GM18873 (cell line): ENCODE data around the gene IVL.

Experiments used
- ATAC-seq: cut with Tn5 transposase; IDR thresholded peaks from one replicate; pipeline ENCODE4 v1.9.1; 2021; ENCODE audit warnings: mild to moderate bottlenecking, moderate library complexity, moderate number of reproducible peaks; ENCODE audit not compliant: unreplicated experiment, low FRiP score

IVL gene

GRCh38 chr1:152907686-152908601 lies at the start of gene IVL:
IVL (plus strand) TSS chr1:152908546; CDS start chr1:152909798, 1,252 bp downstream.
- ATAC-seq, result no peak

- no peak for ATAC-seq
Observed at GRCh38 chr1:152859696-152860095, 48.6 kb upstream of the IVL start, which contains the start of gene LCE7A. LCE7A (plus strand) TSS chr1:152859996; CDS start chr1:152860698, 702 bp downstream.

- no peak for ATAC-seq
Observed at GRCh38 chr1:152860129-152860528, 48.2 kb upstream of the IVL start.

- ATAC-seq, result no peak
Observed at GRCh38 chr1:152861374-152861773, 47.0 kb upstream of the IVL start.

- ATAC-seq, result no peak
Observed at GRCh38 chr1:152864443-152864842, 43.9 kb upstream of the IVL start.

- ATAC-seq, result no peak
Observed at GRCh38 chr1:152866321-152866720, 42.0 kb upstream of the IVL start.

GRCh38 chr1:152869808-152870419 lies 38.4 kb upstream of the IVL start:
- no peak for ATAC-seq

GRCh38 chr1:152870831-152871730 lies 37.3 kb upstream of the IVL start:
- ATAC-seq, result no peak

GRCh38 chr1:152871731-152872126 lies 36.6 kb upstream of the IVL start:
- ATAC-seq, result no peak

- ATAC-seq, result no peak
Observed at GRCh38 chr1:152873495-152873894, 34.9 kb upstream of the IVL start.

GRCh38 chr1:152876827-152877226 lies 31.5 kb upstream of the IVL start:
- no peak for ATAC-seq

- no peak for ATAC-seq
Observed at GRCh38 chr1:152878042-152878441, 30.3 kb upstream of the IVL start, which contains the start of gene SMCP. SMCP (plus strand) TSS chr1:152878322; CDS start chr1:152884423, 6,101 bp downstream.

GRCh38 chr1:152879559-152880198 lies 28.7 kb upstream of the IVL start:
- ATAC-seq, result no peak

GRCh38 chr1:152880316-152880715 lies 28.0 kb upstream of the IVL start:
- no peak for ATAC-seq

GRCh38 chr1:152880907-152881306 lies 27.4 kb upstream of the IVL start:
- ATAC-seq, result no peak

- ATAC-seq, result no peak
Observed at GRCh38 chr1:152884085-152884484, 24.3 kb upstream of the IVL start.

GRCh38 chr1:152884506-152884905 lies 23.8 kb upstream of the IVL start:
- no peak for ATAC-seq

- ATAC-seq, result no peak
Observed at GRCh38 chr1:152884966-152885624, 23.3 kb upstream of the IVL start.

GRCh38 chr1:152886085-152886484 lies 22.3 kb upstream of the IVL start:
- ATAC-seq, result no peak
